GM19023 (cell line): ENCODE results near the gene GPR37L1.

Experiments
- ATAC-seq: cut with Tn5 transposase; IDR thresholded peaks from one replicate; pipeline ENCODE4 v1.9.1; 2021; ENCODE audit warnings: mild to moderate bottlenecking, moderate library complexity; ENCODE audit not compliant: unreplicated experiment

The GPR37L1 gene

DNA sequence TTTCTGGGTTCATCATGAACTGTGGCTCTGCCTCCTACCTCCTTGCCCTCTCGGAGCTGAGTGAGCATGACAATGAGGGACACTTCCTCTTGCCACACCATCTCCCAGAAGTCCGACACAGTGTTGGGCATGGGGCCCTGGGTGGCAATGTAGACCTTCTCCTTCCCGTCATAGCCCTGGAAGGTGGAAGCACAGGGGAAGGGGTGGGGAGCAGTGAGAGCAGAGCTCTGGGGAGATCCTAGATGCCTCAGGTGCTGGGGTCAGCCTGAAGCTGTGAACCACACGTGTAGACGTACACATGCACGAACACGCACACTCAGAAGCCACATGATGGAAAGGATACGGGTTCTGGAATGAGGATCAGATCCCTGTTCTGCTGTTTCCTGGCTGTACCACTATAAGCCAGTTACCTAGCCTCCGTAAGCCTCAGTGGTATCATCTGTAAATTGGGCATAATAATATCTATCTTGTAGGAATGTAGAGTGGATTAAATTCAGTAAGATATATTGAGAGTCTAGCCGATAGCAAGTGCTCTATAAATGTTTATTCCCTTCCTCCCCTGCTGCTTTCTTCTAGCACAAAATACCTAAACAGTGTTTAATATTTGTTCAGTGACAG, 31.5 kb downstream of the GPR37L1 start:
- ATAC-seq, result no peak

DNA sequence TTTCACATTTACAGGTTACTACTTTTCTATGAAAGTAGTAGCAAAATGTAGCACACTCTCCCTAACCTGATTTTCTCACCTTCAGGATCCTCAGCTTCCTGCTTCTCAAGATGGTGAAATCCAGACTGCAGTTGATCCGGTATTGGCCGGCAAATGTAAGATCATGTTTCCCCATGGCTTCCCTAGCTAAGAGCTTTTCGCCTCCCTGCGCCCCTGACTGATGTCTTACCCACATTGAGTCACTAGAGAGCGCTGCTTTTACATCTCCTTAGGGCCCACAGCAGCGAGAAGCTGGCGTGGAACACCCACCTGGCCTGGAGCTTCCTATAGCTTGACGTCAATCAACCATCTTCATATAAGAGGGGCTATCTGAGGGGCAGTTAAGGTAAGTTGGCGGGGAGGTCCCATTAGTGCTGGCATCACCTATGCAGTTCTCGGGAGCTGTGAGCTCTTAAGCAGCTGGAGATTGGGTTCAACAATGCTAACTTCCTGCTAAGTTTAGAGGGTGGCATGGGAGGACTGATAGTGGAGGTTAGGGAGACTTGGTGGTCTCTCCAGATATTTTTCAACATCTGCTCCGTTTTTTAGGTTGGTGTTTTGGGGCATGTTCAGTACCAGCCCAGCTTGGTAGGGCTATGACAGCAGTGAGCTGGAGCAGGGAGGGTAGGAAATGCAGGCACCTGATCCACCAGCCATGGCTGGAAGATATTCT, 32.2 kb downstream of the GPR37L1 start:
- no peak for ATAC-seq

DNA sequence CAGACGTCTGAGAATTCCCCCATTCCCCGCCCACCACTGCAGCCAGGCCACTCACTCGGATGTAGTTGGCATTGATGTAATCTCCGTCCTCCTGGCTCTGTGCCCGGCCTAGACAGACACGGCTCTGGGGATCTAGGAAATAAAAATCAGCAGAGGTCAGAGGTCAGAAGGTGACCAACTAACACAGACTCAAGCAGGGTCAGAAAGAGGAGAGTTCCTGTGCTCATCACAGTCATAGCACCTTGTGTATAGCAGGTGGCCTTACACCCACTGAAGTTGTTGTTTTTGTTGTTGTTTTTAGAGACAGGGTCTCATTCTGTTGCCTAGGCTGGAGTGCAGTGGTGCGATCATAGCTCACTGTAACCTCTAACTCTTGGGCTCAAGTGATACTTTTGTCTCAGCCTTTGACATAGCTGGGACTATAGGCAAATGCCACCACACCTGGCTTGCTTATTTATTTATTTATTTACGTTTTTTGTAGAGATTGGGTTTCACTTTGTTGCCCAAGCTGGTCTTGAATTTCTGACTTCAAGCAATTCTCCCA, 32.8 kb downstream of the GPR37L1 start:
- no peak for ATAC-seq

DNA sequence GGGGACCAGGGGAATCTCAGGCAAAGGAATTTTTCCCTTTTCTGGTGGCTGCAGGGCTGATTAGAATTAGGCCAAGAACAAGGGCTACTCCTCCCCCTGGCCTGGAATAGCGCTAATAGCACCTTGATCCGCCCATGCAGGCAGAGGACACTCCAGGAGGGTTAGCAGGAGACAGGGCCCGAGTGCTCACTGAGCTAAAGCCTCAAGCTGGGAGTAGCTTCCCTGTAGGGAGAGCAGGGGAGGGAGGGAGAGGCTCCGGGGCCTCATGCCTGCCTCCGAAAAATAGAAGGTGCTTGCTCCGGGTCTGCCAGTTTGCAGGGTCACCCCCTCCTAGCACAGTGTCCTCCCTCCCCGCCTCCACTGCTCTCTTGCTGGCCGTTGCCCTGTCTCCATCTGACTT, 33.9 kb downstream of the GPR37L1 start:
- ATAC-seq, result no peak

DNA sequence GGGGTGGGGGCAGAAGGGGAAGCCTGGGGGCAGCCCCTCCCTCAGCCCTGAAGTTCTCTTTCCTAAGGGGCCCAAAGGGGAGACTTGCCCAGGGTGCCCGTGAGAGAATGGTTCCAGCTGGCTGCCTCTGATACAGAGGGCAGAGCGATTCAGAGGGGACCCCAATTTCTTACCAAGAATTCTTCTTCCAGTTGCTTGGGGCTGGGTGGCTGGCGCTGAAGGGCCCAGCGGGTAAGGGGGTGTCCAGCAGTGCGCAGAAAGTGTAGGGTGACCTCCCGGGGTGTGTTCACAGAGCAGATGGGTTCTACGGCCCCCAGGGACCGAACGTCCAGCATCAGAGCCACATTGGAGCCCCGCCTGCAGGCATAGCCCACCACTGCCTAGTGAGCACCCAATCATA, 35.2 kb downstream of the GPR37L1 start:
- ATAC-seq, result no peak

DNA sequence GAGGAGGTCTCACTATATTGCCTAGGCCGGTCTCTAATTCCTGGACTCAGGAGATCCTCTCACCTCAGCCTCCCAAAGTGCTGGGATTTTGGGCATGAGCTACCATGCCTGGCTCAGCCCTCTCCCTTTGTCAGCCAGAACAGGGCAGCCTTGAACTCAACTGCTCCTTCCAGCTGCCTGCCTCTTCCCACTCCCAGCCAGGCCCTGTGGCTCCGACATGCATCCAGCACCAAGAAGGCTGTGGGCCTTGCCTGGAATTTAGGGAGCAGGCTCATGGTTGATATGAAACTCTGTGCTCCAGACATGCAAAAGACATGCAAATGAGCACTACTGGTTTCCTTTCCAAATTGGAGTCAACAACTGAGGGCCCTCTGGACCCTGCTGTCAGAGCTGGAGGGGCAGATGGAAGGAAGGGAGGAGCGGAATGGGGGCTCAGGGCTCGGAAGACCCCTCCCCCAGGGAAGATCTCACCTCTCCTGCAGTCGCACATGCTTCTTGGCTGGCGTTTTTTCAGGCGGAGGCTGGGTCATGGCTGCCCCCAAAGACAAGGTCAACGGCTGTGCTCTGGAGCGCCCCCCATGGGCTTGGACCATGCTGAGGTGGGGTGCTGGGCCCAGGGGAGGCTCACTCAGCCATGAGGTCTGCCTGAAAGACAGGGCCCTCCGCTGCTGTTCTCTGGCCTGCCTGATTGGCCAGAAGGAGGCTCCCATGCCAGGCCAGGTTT, 36.3 kb downstream of the GPR37L1 start:
- no peak for ATAC-seq

DNA sequence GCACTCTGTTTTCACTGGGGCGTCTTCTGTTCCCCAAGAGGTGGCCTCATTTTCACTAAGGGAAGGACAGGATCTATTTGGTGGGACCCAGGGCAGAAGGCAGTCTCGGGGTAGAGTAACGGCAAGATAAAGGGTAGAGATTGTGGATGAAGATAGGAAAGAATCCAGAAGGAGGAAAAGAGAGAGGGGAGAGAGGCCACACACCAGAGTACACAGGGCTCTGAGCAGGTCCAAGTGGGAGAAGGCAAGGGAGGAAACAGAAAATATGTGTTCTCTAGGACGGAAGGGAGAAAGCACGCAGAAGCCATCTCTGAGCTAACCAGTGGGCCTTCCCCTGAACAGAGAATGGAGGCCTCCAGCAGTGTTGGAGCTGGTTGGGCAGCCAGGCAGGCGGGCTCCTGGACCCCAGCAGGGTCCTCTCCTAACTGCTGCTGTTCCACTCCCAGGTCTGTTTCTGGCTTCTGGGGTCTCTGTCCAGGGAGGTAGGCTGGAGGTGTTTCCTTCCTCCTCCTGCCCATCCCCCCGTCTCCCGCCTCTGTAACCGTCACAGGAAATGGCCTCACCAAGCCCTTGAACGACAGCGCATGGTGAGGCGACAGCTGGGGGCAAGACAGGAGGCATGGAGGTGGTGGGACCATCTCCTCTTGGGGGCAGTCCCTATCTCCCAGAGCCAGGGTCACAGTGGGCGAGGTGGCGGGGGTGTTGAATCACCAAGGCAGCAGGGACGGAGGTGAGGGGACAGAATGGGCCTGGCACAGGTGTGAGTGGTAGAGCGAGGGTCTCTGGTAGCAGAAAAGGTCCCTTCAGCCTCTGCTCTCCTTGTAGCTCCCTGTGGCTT, 37.0 kb downstream of the GPR37L1 start:
- peak; percentile 19 for ATAC-seq

DNA sequence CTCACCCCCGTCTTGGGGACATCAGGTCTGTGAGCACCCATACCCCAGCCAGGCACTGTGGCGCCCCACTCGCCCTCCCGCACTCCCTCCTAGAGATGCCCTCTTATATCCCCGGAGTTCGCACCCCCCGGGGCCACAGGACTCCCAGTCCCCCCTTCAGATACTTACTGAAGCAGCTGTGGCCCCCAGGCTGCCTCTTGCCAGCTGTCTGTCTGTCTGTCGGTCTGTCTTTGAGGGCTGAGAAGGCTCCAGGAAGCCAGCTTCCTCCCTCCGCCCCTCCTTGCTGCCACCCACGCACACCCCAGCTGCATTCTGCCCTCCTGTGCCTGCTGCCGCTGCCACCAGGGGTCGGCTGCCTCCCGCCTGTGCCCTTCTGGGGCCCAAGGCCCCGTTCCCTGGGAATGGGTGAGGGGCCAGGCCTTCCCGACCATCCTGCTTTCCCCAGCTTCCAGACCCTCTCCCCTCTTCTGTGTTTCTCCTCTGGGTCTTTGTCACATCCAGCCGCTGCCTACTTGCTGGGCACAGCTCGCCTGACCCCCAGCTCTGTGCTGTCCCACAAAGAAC, 37.7 kb downstream of the GPR37L1 start, which contains the start of gene PTPN7:
Gene PTPN7 (minus strand): TSS at position 226 of the 564 bp plus-strand sequence. CDS start 1,200 bp downstream, outside the sequence.
- peak; percentile 33 for ATAC-seq

DNA sequence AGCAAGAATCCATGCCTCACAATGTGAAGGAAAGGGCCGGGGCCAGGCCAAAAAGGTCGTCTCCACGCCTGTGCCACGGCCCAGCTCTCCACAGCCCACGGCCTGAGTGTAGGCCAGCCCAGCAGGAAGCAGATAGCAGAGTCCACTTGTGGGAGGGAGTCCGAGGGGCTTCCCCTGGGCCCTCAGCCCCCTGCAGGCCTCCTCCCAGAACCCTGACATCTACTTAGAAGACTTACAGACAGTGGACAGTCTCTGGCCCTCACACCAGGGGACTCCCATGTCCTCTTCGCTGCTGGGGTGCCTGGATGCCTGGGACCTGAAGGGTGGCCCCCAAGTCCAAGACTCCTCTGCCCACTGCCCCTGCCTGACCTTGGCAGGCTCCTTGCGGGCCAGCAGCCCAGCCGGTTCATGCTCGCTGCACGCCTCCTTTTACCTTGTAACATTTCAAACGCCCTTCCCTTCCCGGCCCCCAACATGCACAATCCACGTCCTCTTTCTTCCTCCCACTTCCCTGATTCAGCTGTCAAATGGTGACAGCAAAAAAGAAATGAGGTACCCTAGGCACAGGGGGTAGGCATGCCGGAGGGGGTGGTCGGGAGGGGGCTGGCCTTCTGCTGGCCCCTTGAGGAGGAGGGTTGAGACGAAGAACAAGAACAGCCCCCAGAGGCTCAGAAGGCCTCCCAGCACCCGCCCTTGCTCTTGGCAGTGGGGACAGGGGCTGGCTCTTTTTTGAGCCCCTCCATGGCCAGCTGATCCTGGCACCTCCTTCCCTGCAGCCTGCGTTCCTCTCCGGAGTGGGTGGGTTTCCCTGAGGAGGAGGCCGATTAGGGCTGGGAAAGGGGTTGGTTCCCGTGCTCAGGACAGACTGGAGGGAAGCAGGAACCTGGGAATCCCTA, 38.7 kb downstream of the GPR37L1 start:
- ATAC-seq, result no peak

DNA sequence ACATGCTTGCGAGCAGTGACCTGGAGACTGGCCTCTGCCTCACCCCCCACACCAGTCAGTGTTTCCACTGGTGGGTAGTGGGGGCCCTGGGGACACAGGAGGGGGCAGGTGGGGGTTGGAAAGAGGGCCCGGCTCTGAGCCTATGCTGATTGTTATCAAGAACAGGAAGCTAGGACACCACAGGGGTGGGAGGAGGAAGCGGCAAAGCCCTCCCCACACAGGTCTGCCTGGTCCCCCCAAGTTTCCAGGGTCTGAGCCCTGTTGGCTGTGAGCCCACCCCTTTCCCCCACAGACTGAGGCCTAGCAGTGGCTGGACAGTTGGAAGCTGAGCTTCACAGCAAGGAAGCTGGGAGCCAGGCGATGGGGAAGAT, 39.3 kb downstream of the GPR37L1 start:
- ATAC-seq, result peak; percentile 30

DNA sequence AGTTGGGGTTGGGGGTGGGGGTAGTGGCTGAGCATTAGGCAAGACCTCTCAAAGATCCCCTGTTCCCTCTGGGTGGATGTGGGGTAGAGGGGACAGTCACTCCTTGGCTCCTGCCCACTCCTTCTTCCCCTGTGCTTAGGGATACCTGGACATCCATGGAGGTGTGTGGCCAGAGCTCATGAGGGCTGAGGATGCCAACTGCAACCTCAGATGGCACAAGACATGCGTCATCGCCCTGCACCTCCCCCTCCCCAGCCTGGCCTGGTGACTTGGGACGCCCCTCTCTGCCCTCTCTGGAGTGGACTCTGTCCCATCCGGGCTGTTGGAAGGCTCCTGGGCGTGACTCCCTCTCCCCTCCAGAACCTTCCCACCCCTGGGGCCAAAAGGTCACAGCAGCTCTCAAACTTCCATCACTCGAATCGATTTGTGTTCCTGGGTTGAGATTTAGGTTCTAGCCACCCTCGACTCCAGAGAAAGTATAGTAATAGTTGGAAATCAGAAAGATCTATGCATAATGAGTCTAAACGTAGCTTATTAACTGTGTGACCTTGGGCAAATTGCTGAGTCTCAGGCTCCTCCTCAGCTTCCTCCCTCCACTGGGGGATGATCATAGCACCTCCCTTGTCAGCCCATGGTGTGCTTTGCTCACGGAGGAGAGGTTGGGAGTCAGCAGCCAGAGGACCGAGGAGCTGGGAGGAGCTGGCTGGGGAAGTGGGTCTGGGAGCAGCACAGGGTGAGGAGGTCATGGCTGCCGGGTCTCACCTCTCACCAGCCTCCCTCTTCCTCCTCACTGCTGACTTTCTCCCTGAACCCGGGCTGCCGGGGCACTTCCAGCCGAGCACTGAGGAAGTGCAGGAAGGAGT, 39.9 kb downstream of the GPR37L1 start:
- ATAC-seq, result no peak

DNA sequence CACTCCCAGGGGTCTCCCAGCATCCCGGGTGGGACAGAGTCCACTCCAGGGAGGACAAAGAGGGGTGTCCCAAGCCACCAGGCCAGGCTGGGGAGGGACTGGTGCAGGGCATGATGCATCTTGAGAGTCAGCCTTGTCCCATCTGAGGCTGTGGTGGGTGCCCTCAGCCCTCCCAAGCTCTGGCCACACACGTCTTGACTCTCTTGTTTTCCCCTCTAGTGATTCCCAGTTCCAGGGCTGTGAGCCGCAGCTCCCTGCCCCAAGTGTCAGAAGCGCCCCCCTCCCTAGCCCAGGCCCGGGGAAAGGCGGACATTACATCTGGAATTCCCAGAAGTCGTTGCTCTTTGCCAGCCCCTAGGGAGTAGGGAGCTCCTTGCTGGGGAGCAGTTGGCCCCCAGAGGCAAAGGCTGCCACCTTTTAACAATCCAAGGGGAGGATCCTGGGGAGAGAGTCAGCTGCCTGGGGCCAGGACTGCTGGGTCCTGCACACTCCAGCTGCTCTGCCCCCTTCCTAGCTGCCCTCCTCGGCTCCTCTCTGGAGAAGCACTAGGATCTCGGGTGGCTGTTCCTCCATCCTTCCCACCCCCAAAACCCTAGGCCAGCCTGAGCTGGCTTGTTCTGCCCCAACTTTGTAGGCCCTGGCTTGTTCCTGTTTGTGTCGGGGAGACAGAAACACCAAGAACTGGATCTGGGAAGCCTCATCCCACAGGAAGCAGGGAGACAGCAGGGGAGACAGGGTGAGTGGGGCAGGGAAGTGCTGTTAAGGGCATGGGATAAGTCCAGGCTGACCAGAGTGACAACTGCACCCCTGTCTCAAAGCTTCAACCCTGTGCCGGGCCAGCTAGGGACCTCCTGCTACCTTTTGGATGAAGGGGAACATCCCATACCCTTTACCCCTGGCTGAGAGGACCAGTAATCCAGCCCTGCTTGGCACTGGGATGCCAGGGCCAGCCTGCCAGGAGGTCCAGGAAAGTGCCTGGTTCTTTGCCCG, 40.9 kb downstream of the GPR37L1 start:
- ATAC-seq, result no peak

DNA sequence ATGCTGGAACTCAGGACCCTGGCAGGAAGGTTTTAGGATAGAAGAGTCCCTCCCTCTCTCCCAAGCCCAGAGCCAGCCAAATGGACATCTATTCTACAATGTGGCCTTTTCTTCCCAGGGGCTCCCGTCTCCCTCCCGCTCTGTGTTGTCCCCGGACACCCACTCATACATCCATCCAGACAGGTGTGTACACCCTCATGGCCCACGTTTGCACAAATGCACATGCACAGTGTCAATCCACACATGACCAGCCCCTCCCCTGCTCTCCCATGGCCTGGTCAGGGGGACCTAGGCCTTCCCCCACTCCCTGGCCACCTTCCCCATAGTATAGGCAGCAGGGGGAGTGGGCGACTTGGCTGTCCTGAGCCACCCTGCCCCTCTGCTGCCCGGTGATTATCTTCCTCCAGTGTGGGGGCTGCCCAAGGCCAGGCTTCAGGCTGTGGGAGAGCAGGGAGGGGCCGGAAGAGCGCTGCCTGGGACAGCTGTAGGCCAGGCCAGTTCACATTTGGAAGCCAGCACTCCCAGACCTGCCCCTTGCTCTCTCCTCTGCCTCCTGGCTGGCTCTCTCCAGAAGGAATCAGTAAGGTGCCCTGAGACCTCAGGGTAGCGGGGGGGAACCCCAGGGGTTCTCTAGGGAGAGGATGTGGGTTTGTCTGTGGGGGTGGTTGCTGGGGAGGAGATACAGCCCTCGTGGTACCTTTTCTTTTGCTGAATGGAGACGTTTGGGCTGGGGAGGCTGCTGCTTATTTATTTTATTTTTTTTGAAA, 41.7 kb downstream of the GPR37L1 start:
- ATAC-seq, result peak; percentile 50

DNA sequence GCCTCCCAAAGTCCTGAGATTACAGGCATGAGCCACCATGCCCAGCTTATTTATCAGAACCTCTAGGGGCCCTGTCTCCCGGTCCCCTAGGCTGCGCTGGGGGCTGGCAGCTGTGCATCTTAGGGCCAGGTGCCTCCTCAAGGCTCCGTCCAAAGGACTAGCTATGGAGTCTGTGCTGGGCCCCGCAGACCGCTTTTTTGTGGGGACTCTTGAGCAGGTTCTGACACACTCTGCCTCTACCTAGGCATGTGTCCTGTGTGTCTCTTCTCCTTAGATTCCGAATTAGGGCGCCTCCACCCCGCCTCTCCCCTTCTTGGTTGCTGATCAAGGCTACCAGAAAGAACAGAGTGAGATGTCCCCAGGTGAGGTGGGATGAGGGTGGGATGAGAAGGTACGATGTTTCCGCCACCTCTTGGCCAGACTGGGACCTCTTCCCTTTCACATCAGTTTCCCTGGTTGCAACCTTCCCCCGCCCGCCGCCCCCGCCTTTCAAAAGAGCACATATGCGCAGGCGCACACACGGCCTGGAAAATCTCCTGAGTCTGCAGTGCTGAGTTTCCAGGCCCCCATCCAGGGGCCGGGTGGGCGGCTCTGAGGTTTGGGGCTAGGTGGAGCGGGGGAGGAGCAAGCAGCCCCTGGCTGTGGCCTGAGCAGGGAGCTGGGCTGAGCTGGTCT, 42.7 kb downstream of the GPR37L1 start:
- ATAC-seq, result no peak

DNA sequence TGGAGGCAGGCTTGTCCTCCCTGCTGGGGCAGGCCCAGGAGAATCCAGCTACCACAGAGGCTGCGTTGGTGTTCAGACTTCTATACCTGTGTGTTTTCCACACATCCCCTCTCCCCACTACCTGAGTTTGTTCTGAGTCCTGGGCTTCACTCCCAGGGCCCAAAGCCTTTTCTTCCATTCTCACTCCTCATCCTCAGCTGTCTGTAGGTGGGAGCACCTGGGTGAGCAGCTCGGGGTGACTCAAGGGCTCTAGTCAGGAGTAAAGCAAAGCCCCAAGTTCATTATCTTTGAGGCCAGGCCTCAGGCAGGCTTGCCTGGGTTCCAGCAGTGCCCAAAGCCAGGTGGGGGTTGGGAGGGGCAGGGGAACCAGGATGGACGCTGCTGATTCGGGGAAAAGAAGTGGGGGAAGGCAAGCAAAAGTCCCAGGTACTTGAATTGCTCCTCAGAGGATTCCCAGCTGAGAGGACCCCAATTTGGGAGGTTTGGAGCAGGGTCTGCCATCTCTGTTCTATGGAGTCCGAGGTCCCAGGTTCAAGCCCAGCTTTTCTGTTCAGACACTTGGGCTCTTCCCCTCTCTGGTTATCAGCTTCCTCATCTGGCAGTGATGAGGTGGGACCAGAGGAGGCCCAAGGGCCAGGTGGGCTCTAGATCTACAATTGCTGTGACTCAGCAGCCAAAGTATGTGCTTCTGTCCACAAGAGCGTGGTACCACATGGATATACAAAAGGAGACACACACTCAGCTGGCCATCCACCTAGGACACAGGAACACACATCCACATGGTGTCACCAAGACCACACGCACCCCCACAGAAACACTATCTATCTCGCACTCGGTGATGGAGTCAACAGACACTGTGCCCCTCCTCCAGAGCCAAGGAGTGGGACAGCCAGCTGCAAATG, 43.5 kb downstream of the GPR37L1 start:
- ATAC-seq, result no peak
